ENCODE results near the gene VGLL4.
A peak's percentile ranks its signal among the peaks of the same experiment; 100 is the strongest.

Gene VGLL4

GRCh38 chr3:11609481-11609880 lies 34.2 kb downstream of the VGLL4 start:
- Histone ChIP-seq H3K4me3 (ENCODE audit: low read depth, low read length) (no peak overlapping the region), H2BK12ac (ENCODE audit: low read length) (peak overlapping the region; percentile 61), H3K79me2 (ENCODE audit: control insufficient read depth, insufficient read depth, low read length, poor library complexity) (peaks cover 12% of the 10 kb centered on the region), H4K91ac (ENCODE audit: low read depth, low read length) (no peak overlapping the region), H3K4me1 (ENCODE audit: control insufficient read depth in 1 of 2, insufficient read depth in 2 of 2, low read length in 2 of 2) (peaks cover 14 to 22% of the 10 kb centered on the region in 2 experiments), H3K4me2 (ENCODE audit: low read length) (no peak overlapping the region), H3K9ac (ENCODE audit: low read length) (no peak overlapping the region), H3K79me1 (ENCODE audit: low read length) (no peaks in the 10 kb centered on the region), H2AFZ (ENCODE audit: insufficient read depth, low read length, poor library complexity) (no peak overlapping the region), H2BK5ac (ENCODE audit: low read depth, low read length, poor library complexity) (peak overlapping the region; percentile 34), H4K8ac (ENCODE audit: low read depth, low read length) (no peak overlapping the region), H4K12ac (ENCODE audit: low read depth, low read length) (no peak overlapping the region), H3K9me3 (ENCODE audit: insufficient read depth, low read depth, low read length) (no peaks in the 10 kb centered on the region), H3K27ac (ENCODE audit: low read depth, low read length) (no peak overlapping the region), H3K36me3 (ENCODE audit: control insufficient read depth in 1 of 2, insufficient read depth in 2 of 2, low read length in 2 of 2) (peaks cover 4 to 8% of the 10 kb centered on the region in 2 experiments), H2AK5ac (ENCODE audit: low read length) (no peak overlapping the region), H3K23ac (ENCODE audit: low read length) (no peak overlapping the region), H3K18ac (ENCODE audit: low read length) (peak overlapping the region; percentile 21), H3K14ac (ENCODE audit: low read length) (no peak overlapping the region), H2BK120ac (ENCODE audit: insufficient read depth, low read length, poor library complexity) (peak overlapping the region; percentile 15), H3K27me3 (ENCODE audit: insufficient read depth, low read length) (no peaks in the 10 kb centered on the region), H3K4ac (ENCODE audit: low read depth, low read length) (peak overlapping the region; percentile 80)
- WGBS (ENCODE audit: extremely low coverage, insufficient coverage, insufficient read length) = no CpG with 5 or more reads among the region's 9 CpGs
- DNase-seq = no peak

GRCh38 chr3:11607816-11608215 lies 35.9 kb downstream of the VGLL4 start:
- H3K79me1 ChIP-seq (ENCODE audit: low read length) = no peaks in the 10 kb centered on the region
- no peak overlapping the region for H4K8ac ChIP-seq (ENCODE audit: low read depth, low read length)
- no peak overlapping the region for H3K9ac ChIP-seq (ENCODE audit: low read length)
- H2BK12ac ChIP-seq (ENCODE audit: low read length) = no peak overlapping the region
- H3K9me3 ChIP-seq (ENCODE audit: insufficient read depth, low read depth, low read length) = no peaks in the 10 kb centered on the region
- H3K4ac ChIP-seq (ENCODE audit: low read depth, low read length) = no peak overlapping the region
- DNase-seq = no peak
- H2BK5ac ChIP-seq (ENCODE audit: low read depth, low read length, poor library complexity) = no peak overlapping the region
- no peak overlapping the region for H3K18ac ChIP-seq (ENCODE audit: low read length)
- no peak overlapping the region for H3K4me2 ChIP-seq (ENCODE audit: low read length)
- no peak overlapping the region for H3K14ac ChIP-seq (ENCODE audit: low read length)
- H3K4me3 ChIP-seq (ENCODE audit: low read depth, low read length) = no peak overlapping the region
- peaks cover 12% of the 10 kb centered on the region for H3K79me2 ChIP-seq (ENCODE audit: control insufficient read depth, insufficient read depth, low read length, poor library complexity)
- H3K23ac ChIP-seq (ENCODE audit: low read length) = no peak overlapping the region
- H3K27ac ChIP-seq (ENCODE audit: low read depth, low read length) = no peak overlapping the region
- no peak overlapping the region for H2AFZ ChIP-seq (ENCODE audit: insufficient read depth, low read length, poor library complexity)
- H2AK5ac ChIP-seq (ENCODE audit: low read length) = no peak overlapping the region
- no peak overlapping the region for H2BK120ac ChIP-seq (ENCODE audit: insufficient read depth, low read length, poor library complexity)
- H3K27me3 ChIP-seq (ENCODE audit: insufficient read depth, low read length) = no peaks in the 10 kb centered on the region
- peaks cover 2% of the 10 kb centered on the region in 2 experiments for H3K36me3 ChIP-seq (ENCODE audit: control insufficient read depth in 1 of 2, insufficient read depth in 2 of 2, low read length in 2 of 2)
- WGBS (ENCODE audit: extremely low coverage, insufficient coverage, insufficient read length) = no CpG with 5 or more reads among the region's 3 CpGs
- peaks cover 21 to 28% of the 10 kb centered on the region in 2 experiments for H3K4me1 ChIP-seq (ENCODE audit: control insufficient read depth in 1 of 2, insufficient read depth in 2 of 2, low read length in 2 of 2)
- no peak overlapping the region for H4K12ac ChIP-seq (ENCODE audit: low read depth, low read length)
- no peak overlapping the region for H4K91ac ChIP-seq (ENCODE audit: low read depth, low read length)

- Histone ChIP-seq H3K9me3 (ENCODE audit: insufficient read depth, low read depth, low read length) (no peaks in the 10 kb centered on the region), H2BK5ac (ENCODE audit: low read depth, low read length, poor library complexity) (no peak overlapping the region), H3K9ac (ENCODE audit: low read length) (no peak overlapping the region), H4K12ac (ENCODE audit: low read depth, low read length) (no peak overlapping the region), H3K23ac (ENCODE audit: low read length) (no peak overlapping the region), H4K91ac (ENCODE audit: low read depth, low read length) (no peak overlapping the region), H3K14ac (ENCODE audit: low read length) (no peak overlapping the region), H3K79me2 (ENCODE audit: control insufficient read depth, insufficient read depth, low read length, poor library complexity) (peaks cover 9% of the 10 kb centered on the region), H3K36me3 (ENCODE audit: control insufficient read depth in 1 of 2, insufficient read depth in 2 of 2, low read length in 2 of 2) (peaks cover 0 to 2% of the 10 kb centered on the region in 2 experiments), H3K27ac (ENCODE audit: low read depth, low read length) (no peak overlapping the region), H2AK5ac (ENCODE audit: low read length) (no peak overlapping the region), H4K8ac (ENCODE audit: low read depth, low read length) (no peak overlapping the region), H3K18ac (ENCODE audit: low read length) (no peak overlapping the region), H3K4me2 (ENCODE audit: low read length) (no peak overlapping the region), H3K4ac (ENCODE audit: low read depth, low read length) (no peak overlapping the region), H2BK12ac (ENCODE audit: low read length) (no peak overlapping the region), H2AFZ (ENCODE audit: insufficient read depth, low read length, poor library complexity) (no peak overlapping the region), H3K4me1 (ENCODE audit: control insufficient read depth in 1 of 2, insufficient read depth in 2 of 2, low read length in 2 of 2) (peaks cover 21 to 26% of the 10 kb centered on the region in 2 experiments), H3K4me3 (ENCODE audit: low read depth, low read length) (no peak overlapping the region), H2BK120ac (ENCODE audit: insufficient read depth, low read length, poor library complexity) (no peak overlapping the region), H3K79me1 (ENCODE audit: low read length) (no peaks in the 10 kb centered on the region), H3K27me3 (ENCODE audit: insufficient read depth, low read length) (no peaks in the 10 kb centered on the region)
- no CpG with 5 or more reads among the region's 6 CpGs for WGBS (ENCODE audit: extremely low coverage, insufficient coverage, insufficient read length)
- no peak for DNase-seq
Measured at GRCh38 chr3:11606865-11607440, 36.8 kb downstream of the VGLL4 start.

- Histone ChIP-seq H4K12ac (ENCODE audit: low read depth, low read length) (no peak overlapping the region), H3K9ac (ENCODE audit: low read length) (no peak overlapping the region), H4K91ac (ENCODE audit: low read depth, low read length) (no peak overlapping the region), H3K27ac (ENCODE audit: low read depth, low read length) (no peak overlapping the region), H3K79me2 (ENCODE audit: control insufficient read depth, insufficient read depth, low read length, poor library complexity) (peaks cover 9% of the 10 kb centered on the region), H3K79me1 (ENCODE audit: low read length) (peaks cover 4% of the 10 kb centered on the region), H3K14ac (ENCODE audit: low read length) (no peak overlapping the region), H2AFZ (ENCODE audit: insufficient read depth, low read length, poor library complexity) (no peak overlapping the region), H3K23ac (ENCODE audit: low read length) (no peak overlapping the region), H3K4me1 (ENCODE audit: control insufficient read depth in 1 of 2, insufficient read depth in 2 of 2, low read length in 2 of 2) (peaks cover 21 to 25% of the 10 kb centered on the region in 2 experiments), H2AK5ac (ENCODE audit: low read length) (no peak overlapping the region), H2BK5ac (ENCODE audit: low read depth, low read length, poor library complexity) (no peak overlapping the region), H3K27me3 (ENCODE audit: insufficient read depth, low read length) (no peaks in the 10 kb centered on the region), H2BK12ac (ENCODE audit: low read length) (no peak overlapping the region), H3K18ac (ENCODE audit: low read length) (no peak overlapping the region), H3K36me3 (ENCODE audit: control insufficient read depth in 1 of 2, insufficient read depth in 2 of 2, low read length in 2 of 2) (peaks cover under 1 to 2% of the 10 kb centered on the region in 2 experiments), H3K4me3 (ENCODE audit: low read depth, low read length) (no peak overlapping the region), H3K4ac (ENCODE audit: low read depth, low read length) (no peak overlapping the region), H3K4me2 (ENCODE audit: low read length) (no peak overlapping the region), H3K9me3 (ENCODE audit: insufficient read depth, low read depth, low read length) (no peaks in the 10 kb centered on the region), H2BK120ac (ENCODE audit: insufficient read depth, low read length, poor library complexity) (no peak overlapping the region), H4K8ac (ENCODE audit: low read depth, low read length) (no peak overlapping the region)
- WGBS (ENCODE audit: extremely low coverage, insufficient coverage, insufficient read length) = no CpG with 5 or more reads among the region's 11 CpGs
- DNase-seq = no peak
Measured at GRCh38 chr3:11606090-11606784, 37.5 kb downstream of the VGLL4 start.
